KMS-11 (cell line): ENCODE measurements around the gene GALNT10.

Experiments
- H2AFZ ChIP-seq: fragments of 200-600 bp; sonication (generic); 2 replicates; pipeline ENCODE4 v1.6.1; 2016; ENCODE audit warnings: antibody characterized with exemption, mixed run types, low read depth
- H3K27ac ChIP-seq: fragments of 200-600 bp; sonication (generic); 2 replicates; pipeline ENCODE4 v1.6.1; 2016; ENCODE audit warnings: mild to moderate bottlenecking, mixed run types
- H3K27me3 ChIP-seq: fragments of 200-600 bp; sonication (generic); 2 replicates; pipeline ENCODE4 v1.6.1; 2017; ENCODE audit warnings: mild to moderate bottlenecking, low read depth, mixed run types, moderate library complexity; ENCODE audit not compliant: insufficient read depth
- H3K36me3 ChIP-seq: fragments of 200-600 bp; sonication (generic); 2 replicates; pipeline ENCODE4 v1.6.1; 2017; ENCODE audit warnings: mild to moderate bottlenecking, mixed run types; ENCODE audit not compliant: insufficient read depth
- H3K4me1 ChIP-seq: fragments of 200-600 bp; sonication (generic); 2 replicates; pipeline ENCODE4 v1.6.1; 2016; ENCODE audit warnings: mild to moderate bottlenecking, low read depth, mixed run types; ENCODE audit not compliant: poor library complexity, severe bottlenecking
- H3K4me2 ChIP-seq: fragments of 200-600 bp; sonication (generic); 2 replicates; pipeline ENCODE4 v1.7.0; 2016; ENCODE audit warnings: mild to moderate bottlenecking, mixed run types
- H3K4me3 ChIP-seq: fragments of 200-600 bp; sonication (generic); IDR thresholded peaks from 2 replicates; pipeline ENCODE4 v1.6.1; 2017; ENCODE audit warnings: low read depth, low read length, mixed read lengths; ENCODE audit not compliant: insufficient read depth
- H3K79me2 ChIP-seq: fragments of 200-600 bp; sonication (generic); 2 replicates; pipeline ENCODE4 v1.6.1; 2016; ENCODE audit warnings: low read depth, mixed run types; ENCODE audit not compliant: insufficient read depth
- H3K9ac ChIP-seq: fragments of 200-600 bp; sonication (generic); 2 replicates; pipeline ENCODE4 v1.6.1; 2016; ENCODE audit warnings: mild to moderate bottlenecking, mixed run types
- H4K20me1 ChIP-seq: fragments of 200-600 bp; sonication (generic); 2 replicates; pipeline ENCODE4 v1.6.1; 2016; ENCODE audit warnings: mild to moderate bottlenecking, mixed run types; ENCODE audit not compliant: insufficient read depth
- CTCF ChIP-seq: fragments of 200-600 bp; sonication (generic); conservative IDR thresholded peaks from 2 replicates; pipeline ENCODE4 v1.6.1; 2017; ENCODE audit warnings: low read depth, mild to moderate bottlenecking, antibody characterized with exemption, low read length, moderate library complexity, mixed read lengths

GALNT10 gene

GRCh38 chr5:154214371-154215106 lies 24.0 kb downstream of the GALNT10 start:
- no peak for TF ChIP-seq CTCF
- H3K27ac ChIP-seq = no peak overlapping the region

GRCh38 chr5:154215571-154216325 lies 25.2 kb downstream of the GALNT10 start:
- no peak for TF ChIP-seq CTCF
- no peaks in the 10 kb centered on the region for H3K27me3 ChIP-seq
- H3K79me2 ChIP-seq = no peaks in the 10 kb centered on the region
- H3K9ac ChIP-seq = no peak overlapping the region
- no peaks in the 10 kb centered on the region for H3K36me3 ChIP-seq
- no peak overlapping the region for H3K4me3 ChIP-seq
- H4K20me1 ChIP-seq = no peaks in the 10 kb centered on the region
- H3K4me1 ChIP-seq = peaks cover 2% of the 10 kb centered on the region
- H3K27ac ChIP-seq = no peak overlapping the region
- H2AFZ ChIP-seq = no peak overlapping the region
- H3K4me2 ChIP-seq = no peak overlapping the region

More at GRCh38 chr5:154214371-154215106, 24.0 kb downstream of the GALNT10 start:
- H3K36me3 ChIP-seq = no peaks in the 10 kb centered on the region
- no peak overlapping the region for H3K9ac ChIP-seq
- H3K4me3 ChIP-seq = no peak overlapping the region
- H3K79me2 ChIP-seq = no peaks in the 10 kb centered on the region
- H4K20me1 ChIP-seq = no peaks in the 10 kb centered on the region
- no peaks in the 10 kb centered on the region for H3K4me1 ChIP-seq
- no peak overlapping the region for H2AFZ ChIP-seq
- H3K27me3 ChIP-seq = no peaks in the 10 kb centered on the region
- no peak overlapping the region for H3K4me2 ChIP-seq

GRCh38 chr5:154217462-154217861 lies 26.9 kb downstream of the GALNT10 start:
- Histone ChIP-seq H3K27ac (no peak overlapping the region), H3K4me3 (no peak overlapping the region), H2AFZ (no peak overlapping the region), H4K20me1 (no peaks in the 10 kb centered on the region), H3K9ac (no peak overlapping the region), H3K4me2 (no peak overlapping the region), H3K79me2 (no peaks in the 10 kb centered on the region), H3K4me1 (peaks cover 19% of the 10 kb centered on the region), H3K36me3 (no peaks in the 10 kb centered on the region), H3K27me3 (no peaks in the 10 kb centered on the region)
- no peak for TF ChIP-seq CTCF

- H3K79me2 ChIP-seq = no peaks in the 10 kb centered on the region
- no peak overlapping the region for H3K4me2 ChIP-seq
- no peaks in the 10 kb centered on the region for H3K36me3 ChIP-seq
- no peak overlapping the region for H3K4me3 ChIP-seq
- H3K9ac ChIP-seq = no peak overlapping the region
- H4K20me1 ChIP-seq = no peaks in the 10 kb centered on the region
- H2AFZ ChIP-seq = no peak overlapping the region
- H3K4me1 ChIP-seq = peaks cover 33% of the 10 kb centered on the region
- no peak overlapping the region for H3K27ac ChIP-seq
- no peak for TF ChIP-seq CTCF
- no peaks in the 10 kb centered on the region for H3K27me3 ChIP-seq
These were observed 28.3 kb downstream of the GALNT10 start for GRCh38 chr5:154218786-154219185.
